K562 (cell line): ENCODE data around the gene ADGRE2. TPM values are rescaled to one million over a fixed set of nuclear protein-coding genes. Genes with fewer than 3 reads are reported as not detected.
"Not testable (repeated sequence)": the region's sequence is repeated elsewhere in the genome, so short reads cannot be mapped to it uniquely, and the experiment has no call there.

Experiments
- AFF1 ChIP-seq, 2 experiments: fragments of 450-650 bp; IDR thresholded peaks; 2 replicates each; pipeline ENCODE4 v1.6.1; 2018; ENCODE audit warnings: mild to moderate bottlenecking in 2 of 2, low read depth in 1 of 2; ENCODE audit not compliant: partially characterized antibody in 2 of 2
- ARNT ChIP-seq, 2 experiments: fragments of 450-650 bp; IDR thresholded peaks; 2 replicates each; pipeline ENCODE4 v1.6.1; 2016; ENCODE audit warnings: mild to moderate bottlenecking in 1 of 2
- CEBPG ChIP-seq, 3 experiments: fragments of 200-800 bp in 1 of 3; sonication (Bioruptor generic) in 1 of 3; sonication (generic) in 1 of 3; formaldehyde crosslinking in 1 of 3; IDR thresholded peaks in 2 of 3; conservative IDR thresholded peaks in 1 of 3; 2 replicates each; pipeline versions ENCODE4 v1.6.1 to v1.8.0; 2016 to 2022; ENCODE audit warnings: missing compliant biosample characterization in 2 of 3, missing genetic modification characterization in 2 of 3, mild to moderate bottlenecking in 1 of 3, missing genetic modification reagents in 1 of 3
- ELF4 ChIP-seq: fragments of 450-650 bp; formaldehyde crosslinking; IDR thresholded peaks from 2 replicates; pipeline ENCODE4 v1.4.0; 2022; ENCODE audit warnings: missing genetic modification characterization
- GABPA ChIP-seq: fragments of 200-800 bp; sonication (Bioruptor generic); conservative IDR thresholded peaks from 2 replicates; pipeline ENCODE4 v1.6.1; 2016; ENCODE audit warnings: low read depth, missing genetic modification characterization, missing compliant biosample characterization
- NBN ChIP-seq: fragments of 450-650 bp; IDR thresholded peaks from 2 replicates; pipeline ENCODE4 v1.6.1; 2016; ENCODE audit warnings: low read depth, mild to moderate bottlenecking
- RBFOX2 ChIP-seq: fragments of 200-400 bp; formaldehyde crosslinking; IDR thresholded peaks from 2 replicates; pipeline ENCODE4 v1.6.1; 2017; ENCODE audit warnings: low read depth, mild to moderate bottlenecking, low read length, moderate library complexity
- polyA plus RNA-seq, 8 experiments: library from polyadenylated mRNA; depleted of rRNA in 4 of 8; stranded (reverse) in 5 of 8; unstranded in 3 of 8; fragments of >200 nt; fragmentation: Nextera tagmentation in 2 of 8; fragmentation: Illumina TruSeq in 1 of 8; extraction: Ambion mirVana in 2 of 8; extraction: Trizol in 1 of 8; gene quantifications; 2 replicates each; pipeline versions ENCODE4 v1.2.1 to v1.2.3, GENCODE V29; 2011 to 2014; ENCODE audit warnings: inconsistent platforms in 1 of 8, missing spikeins in 1 of 8
- total RNA-seq, 7 experiments: library from RNA; depleted of rRNA in 6 of 7; stranded (reverse); fragments of >200 nt in 6 of 7; fragmentation: Illumina TruSeq in 2 of 7; extraction: Trizol in 2 of 7; gene quantifications; 2 replicates each; pipeline versions ENCODE4 v1.2.1 to v1.2.3, GENCODE V29; 2011 to 2021; ENCODE audit warnings: low replicate concordance in 1 of 7

ADGRE2 gene
- total and polyA plus RNA-seq, 9 of the 15 experiments (the other 6 are each of a cell fraction or from before 2014, with no cell fraction given): 4.3 to 17.3 (median 9.8) TPM

DNA sequence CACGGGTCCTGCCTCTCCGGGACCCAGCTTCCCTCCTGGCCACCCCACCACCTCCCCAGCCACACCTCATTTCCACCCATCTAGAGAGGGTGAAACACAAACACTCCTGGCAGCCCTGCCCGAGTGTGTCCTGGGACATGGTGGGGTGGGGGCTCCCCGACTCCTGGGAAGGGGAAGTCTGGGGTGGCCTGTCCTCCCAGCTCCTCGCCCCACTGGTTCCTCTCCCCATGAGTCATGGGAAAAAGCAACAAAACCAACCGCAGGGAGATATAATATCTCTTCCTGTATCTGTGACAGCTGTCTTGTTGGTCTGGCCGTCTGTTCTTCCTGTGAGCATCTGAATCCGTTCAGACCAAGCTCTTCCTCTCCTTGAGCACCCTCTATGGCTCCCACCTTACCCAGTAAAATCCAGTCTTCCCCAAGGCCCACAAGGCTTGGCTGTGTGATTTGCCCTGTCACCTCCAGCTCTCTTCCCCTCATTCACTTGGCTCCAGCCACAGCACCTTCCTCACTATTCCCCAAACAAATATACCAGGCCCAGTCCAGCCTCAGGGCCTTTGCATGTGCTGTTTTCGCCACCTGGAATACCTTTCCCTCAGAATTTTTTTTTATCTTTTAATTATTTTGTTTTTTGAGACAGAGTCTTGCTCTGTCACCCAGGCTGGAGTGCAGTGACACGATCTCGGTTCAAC is 6.9 kb upstream of the ADGRE2 start (continued):
- TF ChIP-seq AFF1 (IDR thresholded peaks at IDR 0.05; ENCODE audit: low read depth in 1 of 2, partially characterized antibody in 2 of 2): peak in 1 of 2 experiments; percentile 92
- peak; percentile 60 for TF ChIP-seq RBFOX2
- TF ChIP-seq NBN: peak; percentile 59; the same call in 1 of the 2 replicates
- 0 out of 2 replicates have a peak, but pooled peaks have one; percentile 49 for TF ChIP-seq ELF4 (CRISPR knock-in tag)
- peak; percentile 58 for TF ChIP-seq GABPA
- peak; percentile 60 to 84; a peak in 3 of 4 replicates for TF ChIP-seq ARNT (IDR thresholded peaks at IDR 0.05)
- not testable (repeated sequence) for TF ChIP-seq CEBPG (CRISPR knock-in tag; IDR thresholded peaks at IDR 0.05)
- 0 out of 4 replicates have a peak, but pooled peaks of 1 of the 2 experiments have one; percentile 5 for TF ChIP-seq CEBPG (tag; conservative IDR thresholded peaks at IDR 0.05 in 1 of 2, IDR thresholded peaks at IDR 0.05 in 1 of 2)
